WTC11 (cell line): Measurements from ENCODE around the gene CLPSL1.

Experiments used
- ESRRA ChIP-seq: sonication (generic); formaldehyde crosslinking; IDR thresholded peaks from 2 replicates; pipeline ENCODE4 v1.8.1; 2022; ENCODE audit warnings: mild to moderate bottlenecking, missing genetic modification reagents, borderline replicate concordance
- ETV6 ChIP-seq: sonication (generic); formaldehyde crosslinking; IDR thresholded peaks from 2 replicates; pipeline ENCODE4 v1.8.1; 2022; ENCODE audit warnings: mild to moderate bottlenecking, missing genetic modification reagents
- TF ChIP-seq, protein P1 (sequence below): sonication (generic); formaldehyde crosslinking; IDR thresholded peaks from 2 replicates; pipeline ENCODE4 v1.8.1; 2023; ENCODE audit warnings: mild to moderate bottlenecking, missing genetic modification reagents

DNA sequence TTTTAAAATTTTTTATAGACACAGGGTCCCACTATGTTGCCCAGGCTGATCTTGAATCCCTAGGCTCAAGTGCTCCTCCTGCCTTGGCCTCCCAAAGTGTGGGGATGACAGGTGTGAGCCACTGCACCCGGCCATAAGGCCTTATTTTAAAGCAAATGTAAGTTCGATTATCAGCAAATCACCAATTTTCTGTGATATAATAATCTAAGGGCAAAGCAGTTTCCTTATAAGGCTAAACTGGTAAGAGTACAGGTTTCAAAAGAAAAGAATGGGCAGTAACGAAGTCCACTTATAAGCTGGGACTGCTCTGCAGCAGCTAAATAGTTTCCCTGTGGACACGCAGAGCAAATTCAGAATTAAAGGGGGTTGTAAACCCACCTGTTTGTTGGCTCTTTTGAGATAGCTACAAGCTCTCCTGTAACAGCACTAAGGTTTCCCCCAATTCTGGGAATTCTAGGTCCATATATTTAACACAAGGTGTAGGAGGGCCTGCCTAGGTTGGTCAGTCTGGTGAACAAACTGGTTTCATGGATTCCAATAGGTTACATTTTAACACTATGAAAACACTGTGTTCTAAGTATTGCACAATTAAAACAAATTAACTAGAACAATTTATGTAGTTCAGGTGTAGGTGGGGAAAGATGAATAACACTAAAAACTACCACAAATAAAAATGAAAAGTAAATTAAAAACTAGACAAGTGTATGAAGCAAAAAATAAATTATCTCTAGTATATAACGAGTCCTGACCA, 50.6 kb downstream of the CLPSL1 start:
- no peak for TF ChIP-seq ESRRA (CRISPR knock-in tag)
- TF ChIP-seq ETV6 = no peak
- TF ChIP-seq, protein P1, sequence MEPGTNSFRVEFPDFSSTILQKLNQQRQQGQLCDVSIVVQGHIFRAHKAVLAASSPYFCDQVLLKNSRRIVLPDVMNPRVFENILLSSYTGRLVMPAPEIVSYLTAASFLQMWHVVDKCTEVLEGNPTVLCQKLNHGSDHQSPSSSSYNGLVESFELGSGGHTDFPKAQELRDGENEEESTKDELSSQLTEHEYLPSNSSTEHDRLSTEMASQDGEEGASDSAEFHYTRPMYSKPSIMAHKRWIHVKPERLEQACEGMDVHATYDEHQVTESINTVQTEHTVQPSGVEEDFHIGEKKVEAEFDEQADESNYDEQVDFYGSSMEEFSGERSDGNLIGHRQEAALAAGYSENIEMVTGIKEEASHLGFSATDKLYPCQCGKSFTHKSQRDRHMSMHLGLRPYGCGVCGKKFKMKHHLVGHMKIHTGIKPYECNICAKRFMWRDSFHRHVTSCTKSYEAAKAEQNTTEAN (CRISPR knock-in tag) = no peak
